ENCODE measurements around the gene TSSK6.

TSSK6 gene

DNA sequence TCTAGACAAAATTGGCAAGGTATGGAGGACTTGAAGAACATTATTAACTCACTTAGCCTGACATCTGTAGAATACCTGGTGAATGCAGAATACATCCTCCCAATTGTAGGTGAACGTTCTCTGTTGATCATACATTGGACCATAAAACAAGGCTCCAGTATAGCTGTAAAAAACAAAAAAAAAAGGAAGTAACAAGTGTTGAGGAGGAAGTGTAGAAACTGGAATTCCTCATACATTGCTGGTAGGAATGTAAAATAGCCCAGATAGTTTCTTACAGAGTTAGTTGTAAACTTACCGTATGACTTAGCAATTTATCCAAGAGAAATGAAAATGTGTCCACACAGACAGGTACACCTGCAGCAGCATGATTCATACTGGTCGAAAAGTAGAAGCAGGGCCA lies 44.8 kb downstream of the TSSK6 start:
- Histone ChIP-seq H3K9ac (ENCODE audit: low read depth, low read length) (no peak overlapping the region), H3K4me3 (ENCODE audit: low read depth, low read length) (no peak overlapping the region), H3K27me3 (ENCODE audit: control insufficient read depth, insufficient read depth, low read length) (no peaks in the 10 kb centered on the region), H3K4me1 (ENCODE audit: control insufficient read depth, insufficient read depth, low read length) (peaks cover 11% of the 10 kb centered on the region), H3K36me3 (ENCODE audit: control insufficient read depth, insufficient read depth, low read length) (peaks cover 28% of the 10 kb centered on the region), H3K9me3 (ENCODE audit: control insufficient read depth, insufficient read depth, low read length) (peaks cover 5% of the 10 kb centered on the region)

DNA sequence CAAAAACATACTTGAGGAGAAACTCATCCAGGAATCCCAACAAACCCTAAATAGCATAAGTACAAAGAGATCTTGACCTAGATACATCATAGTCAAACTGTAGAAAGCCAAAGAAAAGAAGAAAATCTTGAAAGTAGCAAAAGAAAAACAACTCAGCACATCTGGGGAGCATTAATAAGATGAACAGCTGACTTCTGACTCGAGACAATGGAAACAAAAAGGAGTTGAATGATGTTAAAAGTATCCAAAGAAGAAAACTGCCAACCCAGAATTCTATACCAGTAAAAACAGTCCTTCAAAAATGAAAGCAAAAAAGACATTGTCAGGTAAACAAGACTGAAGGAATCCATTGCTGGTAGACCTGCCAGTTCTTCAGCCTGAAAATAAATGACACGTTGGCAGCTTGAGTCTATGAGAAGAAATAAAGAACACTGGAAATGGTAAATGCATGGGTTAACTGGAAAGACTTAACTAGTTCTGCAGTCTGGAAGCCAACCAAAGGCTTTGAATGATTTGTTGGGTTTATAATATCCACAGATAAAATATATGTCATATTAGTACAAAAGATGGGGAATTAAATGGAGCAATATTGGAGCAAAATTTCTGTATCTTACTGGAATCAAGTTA lies 46.8 kb downstream of the TSSK6 start:
- H3K4me3 ChIP-seq (ENCODE audit: low read depth, low read length) = no peak overlapping the region
- H3K27me3 ChIP-seq (ENCODE audit: control insufficient read depth, insufficient read depth, low read length) = no peaks in the 10 kb centered on the region
- H3K36me3 ChIP-seq (ENCODE audit: control insufficient read depth, insufficient read depth, low read length) = peaks cover 30% of the 10 kb centered on the region
- no peak overlapping the region for H3K9ac ChIP-seq (ENCODE audit: low read depth, low read length)
- H3K9me3 ChIP-seq (ENCODE audit: control insufficient read depth, insufficient read depth, low read length) = peaks cover 5% of the 10 kb centered on the region
- H3K4me1 ChIP-seq (ENCODE audit: control insufficient read depth, insufficient read depth, low read length) = peaks cover 11% of the 10 kb centered on the region

DNA sequence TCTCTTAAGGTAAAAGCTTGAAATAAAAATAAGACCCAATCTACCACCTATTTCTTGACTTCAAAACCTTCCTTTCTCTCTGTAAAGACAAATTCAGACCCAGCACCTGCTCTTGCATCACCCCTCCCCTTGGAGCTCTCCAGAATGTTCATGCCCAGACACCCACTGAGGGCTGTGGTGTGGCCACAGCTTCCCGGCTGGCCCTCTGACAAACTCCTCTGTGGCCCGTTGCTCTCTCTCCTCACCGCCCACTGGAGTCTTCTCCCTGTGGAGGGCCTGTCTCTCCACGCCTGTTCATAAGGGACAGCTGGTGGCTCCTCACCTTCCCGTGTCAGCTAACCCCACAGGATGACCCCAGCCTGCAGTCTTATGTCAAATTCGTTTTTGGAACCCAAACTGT lies 49.1 kb downstream of the TSSK6 start:
- no peaks in the 10 kb centered on the region for H3K27me3 ChIP-seq (ENCODE audit: control insufficient read depth, insufficient read depth, low read length)
- H3K4me3 ChIP-seq (ENCODE audit: low read depth, low read length) = no peak overlapping the region
- H3K4me1 ChIP-seq (ENCODE audit: control insufficient read depth, insufficient read depth, low read length) = peaks cover 28% of the 10 kb centered on the region
- no peak overlapping the region for H3K9ac ChIP-seq (ENCODE audit: low read depth, low read length)
- peaks cover 5% of the 10 kb centered on the region for H3K9me3 ChIP-seq (ENCODE audit: control insufficient read depth, insufficient read depth, low read length)
- peaks cover 26% of the 10 kb centered on the region for H3K36me3 ChIP-seq (ENCODE audit: control insufficient read depth, insufficient read depth, low read length)

DNA sequence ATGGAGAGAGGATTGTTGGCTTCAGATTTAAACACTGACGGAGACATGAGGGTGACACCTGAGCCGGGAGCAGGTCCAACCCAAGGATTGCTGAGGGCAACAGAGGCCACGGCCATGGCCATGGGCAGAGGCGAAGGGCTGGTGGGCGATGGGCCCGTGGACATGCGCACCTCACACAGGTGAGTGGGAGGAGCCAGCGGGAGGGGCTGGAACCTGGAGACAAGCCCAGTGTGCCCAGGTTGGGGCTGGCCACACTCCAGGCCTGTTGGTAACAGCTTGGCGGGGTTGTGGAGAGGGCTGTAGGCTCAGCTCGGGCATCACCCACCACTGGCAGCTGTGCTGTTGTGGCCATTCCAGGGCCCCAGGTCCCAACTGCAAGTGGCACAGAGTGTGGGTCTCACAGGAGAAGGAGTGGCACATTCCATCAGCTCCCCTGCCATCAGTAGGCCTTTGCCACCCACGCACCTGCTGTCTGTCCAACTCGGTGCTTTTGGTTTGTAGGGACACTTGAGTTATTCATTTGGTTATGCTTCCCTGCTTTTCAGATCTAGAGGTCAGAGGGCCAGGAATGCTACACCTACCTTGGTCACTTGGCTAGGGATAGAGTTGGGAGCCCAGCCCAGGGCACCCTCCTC lies 49.8 kb downstream of the TSSK6 start:
- Histone ChIP-seq H3K9me3 (ENCODE audit: control insufficient read depth, insufficient read depth, low read length) (peaks cover 5% of the 10 kb centered on the region), H3K4me3 (ENCODE audit: low read depth, low read length) (no peak overlapping the region), H3K9ac (ENCODE audit: low read depth, low read length) (no peak overlapping the region), H3K36me3 (ENCODE audit: control insufficient read depth, insufficient read depth, low read length) (peaks cover 26% of the 10 kb centered on the region), H3K27me3 (ENCODE audit: control insufficient read depth, insufficient read depth, low read length) (no peaks in the 10 kb centered on the region), H3K4me1 (ENCODE audit: control insufficient read depth, insufficient read depth, low read length) (peaks cover 34% of the 10 kb centered on the region)

DNA sequence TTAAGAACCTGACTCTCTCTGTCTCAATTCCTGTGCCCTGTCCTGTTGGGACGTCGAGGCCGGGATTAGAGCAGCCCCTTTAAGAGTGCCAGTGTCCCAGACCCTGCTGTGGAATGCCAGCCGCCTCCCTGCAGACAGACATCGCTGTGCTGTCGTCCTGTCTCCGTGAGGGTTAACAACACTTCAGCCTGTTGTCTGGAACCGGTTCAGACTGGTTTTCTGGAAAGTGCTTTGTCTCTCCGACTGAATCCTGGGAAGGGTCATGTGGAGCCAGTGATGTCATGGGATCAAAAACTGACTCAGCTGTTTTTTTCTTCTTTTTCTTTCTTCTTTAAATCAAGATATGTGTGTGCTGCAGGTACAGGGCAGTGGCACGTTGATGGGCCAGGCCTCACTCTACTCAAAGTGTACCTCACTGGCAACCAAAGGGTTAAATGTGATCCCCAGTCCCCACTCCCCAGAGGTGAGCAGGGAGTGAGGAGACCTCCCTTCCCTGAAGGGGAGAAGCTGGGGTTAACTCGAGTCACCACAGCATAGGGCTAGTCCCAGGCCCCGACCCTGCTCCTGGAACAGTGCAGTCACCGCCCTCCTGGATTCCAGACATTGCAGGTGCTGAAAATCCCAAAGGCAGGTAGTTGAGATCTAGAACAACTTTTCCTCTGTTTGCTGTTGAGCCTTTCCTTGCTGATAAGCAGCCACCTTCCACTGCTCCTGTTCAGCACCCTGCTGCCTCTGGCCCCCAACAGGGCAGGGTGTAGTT lies 50.8 kb downstream of the TSSK6 start:
- peaks cover 26% of the 10 kb centered on the region for H3K36me3 ChIP-seq (ENCODE audit: control insufficient read depth, insufficient read depth, low read length)
- peaks cover 40% of the 10 kb centered on the region for H3K4me1 ChIP-seq (ENCODE audit: control insufficient read depth, insufficient read depth, low read length)
- H3K9ac ChIP-seq (ENCODE audit: low read depth, low read length) = peak overlapping the region; percentile 41

More for the DNA sequence above, 50.8 kb downstream of the TSSK6 start:
- Histone ChIP-seq H3K9me3 (ENCODE audit: control insufficient read depth, insufficient read depth, low read length) (peaks cover 5% of the 10 kb centered on the region), H3K4me3 (ENCODE audit: low read depth, low read length) (no peak overlapping the region), H3K27me3 (ENCODE audit: control insufficient read depth, insufficient read depth, low read length) (no peaks in the 10 kb centered on the region)
